ENCODE data around the gene GUCY1A2. TPM values are rescaled to one million over a fixed set of nuclear protein-coding genes. Genes with fewer than 3 reads are reported as not detected.

GUCY1A2 gene
- total RNA-seq, 2 experiments from 2014 or later = not detected

- Histone ChIP-seq H3K36me3 (ENCODE audit: insufficient read depth, low read length) (no peaks in the 10 kb centered on the region), H3K27me3 (ENCODE audit: control insufficient read depth in 1 of 2, insufficient read depth in 2 of 2, low read length in 2 of 2) (no peaks in the 10 kb centered on the region), H3K4me3 (ENCODE audit: low read length) (no peak overlapping the region), H3K4me1 (ENCODE audit: insufficient read depth, low read length) (no peaks in the 10 kb centered on the region), H3K27ac (ENCODE audit: low read depth in 1 of 2, low read length in 2 of 2) (no peak overlapping the region), H3K9me3 (ENCODE audit: control insufficient read depth in 1 of 2, insufficient read depth in 1 of 2, low read length in 2 of 2) (no peaks in the 10 kb centered on the region)
- intact Hi-C loops (cut with DNase I, micrococcal nuclease) = no loop called here
- POLR2A ChIA-PET = no interaction called here
- TF ChIP-seq CTCF (IDR thresholded peaks at IDR 0.05) = no peak
- ATAC-seq (ENCODE audit: poor library complexity) = no peak
- Mint-ChIP-seq H3K27me3 (no peaks in the 10 kb centered on the region), H3K4me1 (ENCODE audit: low read depth) (no peaks in the 10 kb centered on the region), H3K36me3 (ENCODE audit: low read depth) (no peaks in the 10 kb centered on the region), H3K4me3 (no peak overlapping the region), H3K9me3 (no peaks in the 10 kb centered on the region), H3K27ac (no peak overlapping the region)
- no peak for DNase-seq
- CTCF ChIA-PET = no interaction called here
These were observed 334.8 kb downstream of the GUCY1A2 start for GRCh38 chr11:106683435-106683834.

DNA sequence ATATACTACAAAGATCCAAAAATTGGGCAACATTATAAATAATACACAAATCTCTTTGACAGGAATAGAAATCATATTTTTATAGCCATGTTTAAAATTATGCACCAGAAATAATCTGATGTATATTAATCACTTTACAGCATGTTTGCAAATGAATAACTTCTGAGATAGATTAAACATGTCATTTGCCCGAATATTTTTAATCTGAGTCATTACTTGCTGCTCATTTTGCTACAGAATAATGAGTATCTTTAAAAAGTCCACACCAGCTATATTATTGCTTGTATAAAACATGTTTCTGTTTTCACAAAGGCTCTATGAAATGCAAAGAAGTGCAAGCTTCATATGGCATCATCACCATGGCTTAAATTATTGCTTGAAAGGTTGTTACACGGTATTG, 336.8 kb downstream of the GUCY1A2 start:
- no peak overlapping the region for H3K4me3 Mint-ChIP-seq
- no peaks in the 10 kb centered on the region for H3K4me1 Mint-ChIP-seq (ENCODE audit: low read depth)
- no peaks in the 10 kb centered on the region for H3K27me3 Mint-ChIP-seq
- no peak for ATAC-seq (ENCODE audit: poor library complexity)
- no peaks in the 10 kb centered on the region for H3K9me3 ChIP-seq (ENCODE audit: control insufficient read depth in 1 of 2, insufficient read depth in 1 of 2, low read length in 2 of 2)
- H3K9me3 Mint-ChIP-seq = no peaks in the 10 kb centered on the region
- no peaks in the 10 kb centered on the region for H3K4me1 ChIP-seq (ENCODE audit: insufficient read depth, low read length)
- ChIA-PET POLR2A (no interaction called here), CTCF (no interaction called here)
- intact Hi-C loops (cut with DNase I, micrococcal nuclease) = no loop called here
- H3K27me3 ChIP-seq (ENCODE audit: control insufficient read depth in 1 of 2, insufficient read depth in 2 of 2, low read length in 2 of 2) = no peaks in the 10 kb centered on the region
- no peak overlapping the region for H3K4me3 ChIP-seq (ENCODE audit: low read length)
- no peaks in the 10 kb centered on the region for H3K36me3 Mint-ChIP-seq (ENCODE audit: low read depth)
- no peaks in the 10 kb centered on the region for H3K36me3 ChIP-seq (ENCODE audit: insufficient read depth, low read length)
- TF ChIP-seq CTCF (IDR thresholded peaks at IDR 0.05) = no peak
- H3K27ac Mint-ChIP-seq = no peak overlapping the region
- DNase-seq = no peak
- H3K27ac ChIP-seq (ENCODE audit: low read depth in 1 of 2, low read length in 2 of 2) = no peak overlapping the region

- intact Hi-C loops (cut with DNase I, micrococcal nuclease) = no loop called here
- no peaks in the 10 kb centered on the region for H3K9me3 ChIP-seq (ENCODE audit: control insufficient read depth in 1 of 2, insufficient read depth in 1 of 2, low read length in 2 of 2)
- H3K36me3 Mint-ChIP-seq (ENCODE audit: low read depth) = no peaks in the 10 kb centered on the region
- POLR2A ChIA-PET = no interaction called here
- no peaks in the 10 kb centered on the region for H3K27me3 ChIP-seq (ENCODE audit: control insufficient read depth in 1 of 2, insufficient read depth in 2 of 2, low read length in 2 of 2)
- CTCF ChIA-PET = no interaction called here
- no peaks in the 10 kb centered on the region for H3K27me3 Mint-ChIP-seq
- no peaks in the 10 kb centered on the region for H3K36me3 ChIP-seq (ENCODE audit: insufficient read depth, low read length)
- no peaks in the 10 kb centered on the region for H3K4me1 ChIP-seq (ENCODE audit: insufficient read depth, low read length)
- no peak for DNase-seq
- no peak for TF ChIP-seq CTCF (IDR thresholded peaks at IDR 0.05)
- H3K4me3 ChIP-seq (ENCODE audit: low read length) = no peak overlapping the region
- H3K9me3 Mint-ChIP-seq = no peaks in the 10 kb centered on the region
- H3K27ac ChIP-seq (ENCODE audit: low read depth in 1 of 2, low read length in 2 of 2) = no peak overlapping the region
- no peak overlapping the region for H3K4me3 Mint-ChIP-seq
- no peak overlapping the region for H3K27ac Mint-ChIP-seq
- H3K4me1 Mint-ChIP-seq (ENCODE audit: low read depth) = no peaks in the 10 kb centered on the region
- no peak for ATAC-seq (ENCODE audit: poor library complexity)
These were observed 338.7 kb downstream of the GUCY1A2 start for GRCh38 chr11:106679581-106679980.
